H7 (cell line): ENCODE results near the gene CNGA2. TPM values are rescaled to one million over a fixed set of nuclear protein-coding genes. Genes with fewer than 3 reads are reported as not detected.

Source experiments
- DNase-seq: peaks from one replicate; pipeline ENCODE4 v3.0.0; 2012
- H3K27me3 ChIP-seq: 2 replicates; pipeline ENCODE4 v1.6.0; 2011; ENCODE audit warnings: mild to moderate bottlenecking, low read length; ENCODE audit not compliant: control insufficient read depth, insufficient read depth
- H3K36me3 ChIP-seq: replicated peaks from 2 replicates; pipeline ENCODE4 v1.5.1; 2011; ENCODE audit warnings: low read length; ENCODE audit not compliant: control insufficient read depth, insufficient read depth
- H3K4me3 ChIP-seq: 2 replicates; pipeline ENCODE4 v1.5.1; 2011; ENCODE audit warnings: low read depth, mild to moderate bottlenecking, control low read depth, low read length, moderate library complexity; ENCODE audit not compliant: insufficient read depth
- total RNA-seq: library from RNA; depleted of rRNA; stranded (reverse); fragments of >200 nt; shearing (Covaris generic); gene quantifications from 2 replicates; pipeline ENCODE4 v1.2.3, GENCODE V29; 2014

Gene CNGA2
- total RNA-seq, 1 experiment from 2014 or later, result not detected

DNA sequence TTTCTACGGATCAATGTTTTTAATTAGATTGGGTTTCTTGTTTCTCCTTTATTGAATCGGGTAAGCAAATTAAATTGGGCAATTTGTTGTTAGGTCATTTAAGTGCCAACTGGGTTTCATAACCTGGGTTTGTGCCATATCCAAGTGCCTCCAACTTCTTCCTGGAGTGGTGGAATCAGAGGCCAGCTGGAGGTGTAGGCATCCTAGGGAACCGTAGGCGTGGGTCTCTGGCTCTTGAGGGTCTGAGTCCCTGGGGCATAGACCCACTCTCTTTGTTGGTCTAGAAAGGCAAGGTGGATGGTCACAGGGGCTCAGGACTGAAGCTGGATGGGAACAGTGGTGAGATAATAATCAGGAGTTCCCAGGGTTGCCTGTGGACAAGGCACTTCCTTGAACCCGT, 18.3 kb downstream of the CNGA2 start:
- no peak for DNase-seq
- H3K27me3 ChIP-seq, result no peaks in the 10 kb centered on the region
- H3K36me3 ChIP-seq, result no peaks in the 10 kb centered on the region
- H3K4me3 ChIP-seq, result no peak overlapping the region

DNA sequence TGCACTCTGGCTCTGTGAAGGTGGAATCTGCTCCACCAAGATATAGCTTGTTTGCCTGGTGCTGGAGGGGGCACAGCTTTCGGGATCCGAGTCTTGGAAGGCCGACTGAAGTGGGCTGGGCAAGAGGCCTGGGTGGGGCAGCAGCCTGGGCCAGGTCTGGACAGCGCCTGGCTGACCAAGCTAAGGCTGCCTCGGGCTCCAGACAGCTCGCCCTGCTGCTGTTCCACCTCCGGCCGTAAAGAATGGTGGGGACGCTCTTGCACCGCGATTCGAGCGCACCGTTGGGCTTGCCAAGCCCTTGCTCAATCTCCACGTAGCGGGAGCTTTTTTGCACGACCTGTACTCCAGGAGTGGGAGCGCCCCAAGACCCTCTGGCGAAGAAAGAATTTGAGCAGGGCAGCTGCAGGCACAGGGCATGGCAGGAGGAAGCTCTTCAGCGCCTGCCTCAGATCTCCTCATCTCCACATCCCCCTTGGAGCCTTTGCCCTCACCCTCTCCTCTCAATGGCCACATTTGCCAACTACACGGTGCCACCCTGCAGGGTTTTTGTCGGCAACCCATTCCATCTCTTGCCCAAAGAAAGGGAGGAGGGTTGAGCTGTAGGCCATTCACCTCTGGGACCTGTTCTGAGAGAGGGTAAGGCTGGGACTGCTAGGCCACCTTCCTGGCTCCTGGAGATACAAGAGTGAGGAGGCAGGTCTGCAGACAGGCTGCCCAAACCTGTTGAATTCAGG, 18.9 kb downstream of the CNGA2 start:
- Histone ChIP-seq H3K36me3 (no peaks in the 10 kb centered on the region), H3K4me3 (no peak overlapping the region), H3K27me3 (no peaks in the 10 kb centered on the region)
- peak; percentile 75 for DNase-seq

DNA sequence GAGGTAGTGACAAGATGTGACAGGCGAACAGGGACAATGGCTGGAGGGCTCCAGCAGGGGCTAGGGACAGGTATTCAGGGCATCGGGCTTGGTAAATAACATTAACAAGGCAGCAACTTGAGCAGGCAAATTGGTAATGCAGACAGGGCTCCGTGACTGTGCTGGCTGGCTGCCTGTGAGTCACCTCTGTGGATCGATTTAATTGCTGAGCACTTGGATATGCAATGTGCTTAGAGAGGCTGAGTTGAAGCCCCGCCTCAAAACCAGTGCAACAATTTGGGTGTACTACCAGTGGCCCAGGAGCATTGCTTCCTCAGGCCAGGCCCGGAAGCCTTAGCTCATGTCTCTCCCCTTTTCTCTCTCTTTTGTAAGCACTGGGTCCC, 19.5 kb downstream of the CNGA2 start:
- Histone ChIP-seq H3K36me3 (no peaks in the 10 kb centered on the region), H3K27me3 (no peaks in the 10 kb centered on the region), H3K4me3 (no peak overlapping the region)
- DNase-seq, result no peak

DNA sequence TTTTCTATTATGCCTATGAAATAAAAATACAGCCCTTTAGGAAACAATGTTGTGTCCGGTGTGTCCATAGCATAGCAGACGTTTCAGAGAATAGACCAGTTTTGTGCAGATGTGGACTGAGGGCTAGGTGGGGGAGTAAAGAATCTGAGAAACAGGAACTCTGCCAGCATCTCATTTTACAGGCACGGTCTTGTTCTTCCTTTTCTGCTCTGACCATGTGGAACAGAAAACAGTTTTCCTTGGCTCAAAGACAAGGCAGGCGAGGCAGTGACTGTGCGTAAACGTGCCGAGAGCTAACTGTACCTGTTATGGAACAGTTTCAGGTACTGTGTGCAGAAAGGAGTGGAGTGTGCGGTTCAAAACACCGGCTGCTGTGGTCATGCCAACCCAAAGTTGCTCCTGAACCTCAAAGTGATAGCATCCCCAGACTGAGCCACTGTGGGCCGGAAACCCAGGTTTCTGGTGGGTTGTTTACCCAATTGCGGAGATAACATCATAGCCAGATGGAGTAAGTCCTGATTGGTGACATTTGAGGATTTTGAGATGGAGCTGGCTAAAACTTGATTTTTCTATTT, 20.2 kb downstream of the CNGA2 start:
- H3K36me3 ChIP-seq, result no peaks in the 10 kb centered on the region
- H3K27me3 ChIP-seq, result no peaks in the 10 kb centered on the region
- no peak overlapping the region for H3K4me3 ChIP-seq
- no peak for DNase-seq

DNA sequence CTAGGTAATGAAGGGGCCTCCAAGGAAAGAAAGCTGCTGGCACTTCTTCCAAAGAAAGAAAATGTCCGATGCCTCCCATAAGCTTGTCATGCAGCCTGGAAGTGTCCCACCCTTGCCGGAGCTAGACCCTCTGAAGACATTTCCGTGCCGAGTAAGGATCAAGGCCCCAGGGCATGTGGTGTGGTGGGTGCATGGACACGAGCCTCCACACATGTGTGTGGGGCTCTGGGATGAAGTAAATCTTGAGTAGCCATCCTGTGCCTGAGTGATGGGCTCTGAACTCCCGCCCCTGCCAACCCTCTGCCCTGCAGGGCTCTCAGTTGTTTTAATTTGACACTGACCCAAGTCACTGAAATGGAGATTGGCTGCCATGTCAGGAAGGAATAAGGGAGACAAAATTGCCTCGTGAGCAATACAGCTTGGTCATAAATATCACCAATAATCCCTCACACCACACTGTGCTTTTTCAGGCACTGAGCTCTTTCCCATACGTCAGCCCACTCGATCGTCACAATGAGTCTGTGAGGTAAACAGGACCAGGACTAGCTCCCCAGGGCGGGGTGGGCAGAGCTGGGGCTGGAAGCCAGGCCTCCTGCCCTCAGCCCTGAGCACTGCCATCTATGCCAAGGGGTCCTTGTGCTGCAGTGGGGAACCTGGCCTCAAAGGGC, 24.6 kb downstream of the CNGA2 start:
- no peak overlapping the region for H3K4me3 ChIP-seq

DNA sequence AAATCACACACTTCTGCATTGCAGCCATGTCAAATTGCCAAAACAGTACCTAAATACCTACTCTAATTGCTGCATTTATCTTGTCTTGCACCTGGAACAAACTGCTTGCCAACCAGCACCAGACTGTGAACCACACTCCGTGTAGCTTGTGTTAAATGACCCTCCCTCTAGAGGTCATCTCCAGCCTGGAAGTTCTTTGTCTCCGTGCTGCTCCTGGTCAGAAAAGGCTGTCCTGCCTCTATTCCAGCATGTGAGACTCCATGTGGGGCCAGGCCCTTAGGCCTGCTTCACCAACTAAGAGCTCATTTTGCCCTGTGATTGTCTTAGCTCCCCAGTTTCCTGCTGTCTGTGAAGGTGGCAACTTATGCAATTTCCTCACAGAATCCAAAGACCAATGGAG, 28.3 kb downstream of the CNGA2 start:
- DNase-seq, result no peak
- H3K36me3 ChIP-seq, result no peaks in the 10 kb centered on the region

More for the DNA sequence above, 24.6 kb downstream of the CNGA2 start:
- Histone ChIP-seq H3K27me3 (no peaks in the 10 kb centered on the region; the same call in 1 of the 2 replicates), H3K36me3 (no peaks in the 10 kb centered on the region)
- DNase-seq, result no peak

DNA sequence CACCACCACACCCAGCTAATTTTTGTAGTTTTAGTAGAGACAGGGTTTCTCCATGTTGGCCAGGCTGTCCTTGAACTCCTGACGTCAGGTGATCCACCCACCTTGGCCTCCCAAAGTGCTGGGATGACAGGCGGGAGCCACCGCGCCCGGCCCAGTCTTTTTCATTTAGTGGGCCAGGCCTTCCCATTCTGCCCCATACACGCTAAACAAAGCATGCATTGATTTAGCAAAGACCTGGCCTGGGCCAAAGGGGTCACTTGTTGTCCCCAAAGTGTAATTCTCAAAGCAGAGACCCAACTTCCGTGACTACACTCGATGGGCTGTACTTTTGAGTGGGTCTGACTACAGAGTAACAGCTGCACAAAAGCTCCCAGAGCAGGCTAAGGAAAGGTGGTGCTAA, 29.2 kb downstream of the CNGA2 start:
- DNase-seq, result no peak
- no peak overlapping the region for H3K4me3 ChIP-seq
- H3K27me3 ChIP-seq, result no peaks in the 10 kb centered on the region; the same call in 1 of the 2 replicates
- H3K36me3 ChIP-seq, result no peaks in the 10 kb centered on the region

More for the DNA sequence above, 28.3 kb downstream of the CNGA2 start:
- Histone ChIP-seq H3K4me3 (no peak overlapping the region), H3K27me3 (no peaks in the 10 kb centered on the region; the same call in 1 of the 2 replicates)

DNA sequence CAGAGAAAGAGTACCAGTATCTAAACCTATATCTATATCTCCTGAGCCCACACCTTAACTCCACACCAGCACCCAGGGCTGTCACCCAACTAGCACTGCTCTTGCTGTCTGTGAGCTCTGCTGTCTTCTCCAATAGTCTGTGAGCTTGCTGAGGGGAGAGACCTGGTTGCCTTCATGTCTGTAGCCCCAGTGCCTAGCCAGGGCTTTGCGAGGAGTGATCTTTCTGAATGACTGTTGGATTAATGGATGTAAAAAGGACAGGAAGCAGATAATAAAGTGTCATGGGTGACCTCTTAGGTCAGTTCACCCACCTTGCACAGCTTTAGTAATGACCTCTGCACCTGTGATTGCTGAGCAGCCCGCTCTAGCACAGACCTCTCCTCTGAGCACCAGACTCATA, 30.5 kb downstream of the CNGA2 start:
- Histone ChIP-seq H3K27me3 (no peaks in the 10 kb centered on the region; the same call in 1 of the 2 replicates), H3K4me3 (no peak overlapping the region), H3K36me3 (no peaks in the 10 kb centered on the region)
- DNase-seq, result no peak

DNA sequence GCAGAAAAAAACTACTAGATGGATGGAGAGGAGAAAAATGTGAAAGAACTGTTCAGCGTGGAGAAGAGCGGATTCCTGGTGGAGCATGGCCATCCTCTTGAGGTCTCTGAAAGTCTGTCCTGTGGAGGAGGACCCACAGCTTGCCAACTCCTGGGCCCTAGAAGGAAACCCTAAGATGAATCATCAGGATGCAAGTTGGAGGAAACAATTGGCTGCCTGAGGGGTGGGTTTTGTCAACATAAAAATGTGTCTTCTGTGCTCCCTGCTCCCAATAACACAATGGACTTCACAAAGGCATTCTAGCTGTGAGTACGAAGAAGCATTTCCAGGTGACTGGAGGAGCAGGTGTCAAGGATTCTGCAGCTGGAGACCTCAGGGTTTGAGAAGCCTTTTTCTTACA, 37.2 kb downstream of the CNGA2 start:
- Histone ChIP-seq H3K36me3 (no peaks in the 10 kb centered on the region), H3K27me3 (no peaks in the 10 kb centered on the region), H3K4me3 (no peak overlapping the region)
- DNase-seq, result no peak

DNA sequence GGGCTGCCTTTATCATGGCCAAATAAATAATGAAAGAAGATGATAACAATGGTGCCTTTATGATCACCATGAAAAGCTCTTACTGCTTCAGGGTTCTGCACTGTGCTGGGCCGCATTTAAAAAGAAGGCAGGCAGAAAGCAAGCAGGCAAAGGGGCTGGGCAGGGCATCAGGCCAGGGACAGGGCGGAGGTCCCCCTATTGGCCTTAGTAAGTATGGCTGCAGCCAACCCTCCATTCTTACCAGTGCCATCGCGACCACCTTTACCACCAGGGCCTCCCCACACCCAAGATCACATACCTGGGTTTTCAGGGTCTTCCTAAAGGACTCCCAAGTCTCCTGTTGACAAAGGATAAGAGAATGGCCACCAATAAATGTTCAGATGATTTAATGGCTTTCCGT, 38.9 kb downstream of the CNGA2 start:
- Histone ChIP-seq H3K4me3 (no peak overlapping the region), H3K36me3 (no peaks in the 10 kb centered on the region), H3K27me3 (no peaks in the 10 kb centered on the region)
- no peak for DNase-seq

DNA sequence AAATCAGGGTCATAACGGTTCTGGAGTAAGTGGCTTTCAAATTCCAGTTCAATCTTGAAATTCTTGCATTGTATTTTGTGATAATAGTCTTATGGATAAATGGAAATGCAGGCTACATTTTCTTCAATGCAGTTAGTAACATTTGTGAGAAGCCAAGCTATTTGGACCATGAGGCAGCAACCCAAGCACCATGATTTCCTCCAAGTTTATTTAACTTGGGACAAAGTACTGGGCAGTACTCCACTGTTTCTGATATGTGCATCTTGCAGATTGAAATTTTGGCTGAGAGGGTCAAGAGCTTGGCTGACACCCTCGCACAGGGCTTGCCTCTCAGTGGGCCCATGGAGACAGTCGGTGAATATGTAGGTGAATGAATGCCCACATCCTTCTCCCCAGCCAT, 39.9 kb downstream of the CNGA2 start:
- Histone ChIP-seq H3K36me3 (no peaks in the 10 kb centered on the region), H3K27me3 (no peaks in the 10 kb centered on the region), H3K4me3 (no peak overlapping the region)
- no peak for DNase-seq

DNA sequence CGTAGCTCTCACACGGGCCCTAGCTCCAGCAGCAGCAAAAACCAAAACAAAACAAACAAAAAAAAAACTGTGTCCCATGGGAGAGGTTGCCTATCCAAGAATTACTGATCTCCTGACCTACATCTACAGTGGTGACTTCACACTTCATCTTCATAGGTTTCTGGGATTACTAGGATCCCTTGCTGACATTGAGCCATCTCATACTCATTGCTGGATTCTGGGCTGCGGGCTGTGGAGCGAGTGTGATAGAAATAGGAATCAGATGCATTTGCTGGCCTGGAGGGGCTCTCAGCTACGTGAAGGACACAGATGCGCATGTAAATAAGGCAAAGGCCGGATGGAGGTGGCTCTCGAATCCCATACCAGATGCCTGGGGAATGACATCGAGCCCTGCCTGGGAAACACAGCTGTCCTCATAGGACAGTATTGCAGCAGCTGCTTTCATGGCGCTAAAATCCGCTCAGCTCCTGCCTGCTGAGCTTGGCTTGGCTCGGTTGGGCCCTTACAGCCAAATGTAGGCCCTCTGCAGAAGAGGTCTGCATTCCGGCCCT, 41.7 kb downstream of the CNGA2 start:
- DNase-seq, result no peak

DNA sequence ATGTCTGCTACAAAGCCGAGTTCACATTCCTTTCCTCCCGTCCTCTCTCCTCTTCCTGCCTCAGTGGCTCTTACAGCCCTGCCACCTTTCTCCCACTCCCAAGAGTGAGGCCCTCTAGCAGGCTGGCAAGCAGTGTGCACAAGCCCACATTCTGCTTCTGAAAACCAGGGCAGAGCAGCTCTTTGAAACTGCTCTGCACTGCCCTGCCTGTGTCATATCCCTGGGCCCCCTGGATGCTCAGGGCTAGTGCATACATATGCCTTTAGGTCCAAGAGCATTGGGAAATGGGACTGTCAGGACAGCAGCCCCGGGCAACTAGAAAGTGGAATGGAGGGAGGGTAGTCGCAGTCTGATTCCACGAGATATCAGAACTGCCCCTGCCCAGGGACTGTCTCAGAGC, 42.4 kb downstream of the CNGA2 start:
- Histone ChIP-seq H3K36me3 (no peaks in the 10 kb centered on the region), H3K4me3 (no peak overlapping the region), H3K27me3 (no peaks in the 10 kb centered on the region)
- DNase-seq, result no peak

More for the DNA sequence above, 41.7 kb downstream of the CNGA2 start:
- Histone ChIP-seq H3K36me3 (no peaks in the 10 kb centered on the region), H3K27me3 (no peaks in the 10 kb centered on the region), H3K4me3 (no peak overlapping the region)

DNA sequence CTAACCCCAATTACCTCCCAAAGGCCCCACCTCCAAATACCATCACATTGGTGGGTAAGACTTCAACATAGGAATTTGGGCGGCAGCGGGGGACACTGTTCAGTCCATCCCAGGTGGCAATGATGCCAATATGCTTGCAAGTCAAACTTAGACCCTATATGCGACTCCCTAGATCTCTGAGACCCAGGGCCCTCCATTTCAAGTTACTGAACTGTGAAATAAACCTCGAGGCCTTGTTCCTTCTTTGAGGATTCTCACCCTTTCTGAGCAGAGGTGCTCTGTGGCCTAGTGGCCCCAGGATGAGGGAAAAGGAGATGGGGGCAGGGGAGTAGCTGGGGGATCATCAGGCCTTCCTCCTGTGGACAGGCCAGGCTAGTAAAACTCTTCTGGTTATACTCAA, 44.7 kb downstream of the CNGA2 start:
- no peak overlapping the region for H3K4me3 ChIP-seq
- H3K36me3 ChIP-seq, result no peaks in the 10 kb centered on the region
- no peak for DNase-seq
- no peaks in the 10 kb centered on the region for H3K27me3 ChIP-seq

DNA sequence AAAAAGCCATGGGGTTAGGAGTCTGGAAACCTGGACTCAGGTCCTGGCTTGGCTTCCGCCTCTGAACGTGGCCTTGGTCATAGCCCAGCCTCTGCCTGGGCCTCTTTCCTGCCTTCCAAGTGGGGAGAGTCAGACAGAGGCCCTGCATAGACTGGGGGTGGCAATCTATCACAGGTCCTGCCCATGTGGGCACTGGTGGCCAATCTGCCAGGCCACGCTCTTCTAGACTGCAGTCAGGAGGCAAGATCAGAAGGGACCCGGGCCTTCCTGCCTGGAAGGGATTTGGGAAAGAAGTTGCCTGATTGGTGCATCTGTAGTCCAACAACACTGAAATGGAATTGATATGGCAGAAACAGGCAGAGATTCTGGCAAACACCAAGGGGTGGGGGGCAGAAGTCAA, 46.1 kb downstream of the CNGA2 start:
- no peaks in the 10 kb centered on the region for H3K27me3 ChIP-seq
- DNase-seq, result no peak
- no peaks in the 10 kb centered on the region for H3K36me3 ChIP-seq
- no peak overlapping the region for H3K4me3 ChIP-seq
